GM21576 (cell line): ENCODE data around the gene RIMBP2.
"Not testable (repeated sequence)": the region's sequence is repeated elsewhere in the genome, so short reads cannot be mapped to it uniquely, and the experiment has no call there.

Source experiments
- ATAC-seq: cut with Tn5 transposase; IDR thresholded peaks from one replicate; pipeline ENCODE4 v1.9.1; 2021; ENCODE audit warnings: mild to moderate bottlenecking, moderate library complexity; ENCODE audit not compliant: unreplicated experiment

RIMBP2 gene

DNA sequence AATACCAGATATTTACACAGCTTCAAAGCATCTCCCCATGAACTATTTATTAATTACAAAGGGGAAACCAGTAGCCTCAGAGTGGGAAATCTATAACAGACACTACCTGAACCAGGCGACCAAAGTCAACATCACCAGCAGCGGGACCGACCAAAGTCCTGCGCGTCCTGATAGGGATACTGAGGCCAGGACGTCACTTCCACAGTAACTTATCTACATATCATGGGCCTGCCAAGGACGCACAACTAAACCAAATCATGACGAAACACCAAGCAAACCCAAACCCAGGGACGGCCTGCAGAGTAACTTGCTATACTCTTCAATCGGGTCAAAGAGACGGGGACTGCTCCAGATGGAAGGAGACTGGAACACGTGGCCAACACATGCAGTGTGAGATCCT lies 26.0 kb upstream of the RIMBP2 start:
- no peak for ATAC-seq

DNA sequence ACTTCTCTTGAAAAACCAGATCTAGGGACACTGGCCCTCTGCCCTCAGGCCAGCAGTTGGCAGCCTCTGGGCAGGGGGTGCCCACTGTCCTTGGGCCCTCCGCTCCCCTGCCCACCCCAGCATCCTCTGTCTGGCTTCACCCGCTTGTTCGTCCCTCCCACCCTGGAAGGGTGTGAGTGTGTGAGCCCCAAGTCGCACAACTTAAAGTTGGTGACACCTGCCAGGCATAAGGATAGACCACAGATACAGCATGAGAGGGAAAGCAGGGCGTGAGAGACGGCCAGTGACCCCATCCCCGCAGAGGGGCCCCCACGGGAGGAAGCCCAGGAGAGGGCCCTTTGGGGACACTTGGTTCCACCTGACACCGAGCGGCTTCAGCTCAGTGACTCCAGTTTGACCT lies 23.5 kb upstream of the RIMBP2 start:
- no peak for ATAC-seq

DNA sequence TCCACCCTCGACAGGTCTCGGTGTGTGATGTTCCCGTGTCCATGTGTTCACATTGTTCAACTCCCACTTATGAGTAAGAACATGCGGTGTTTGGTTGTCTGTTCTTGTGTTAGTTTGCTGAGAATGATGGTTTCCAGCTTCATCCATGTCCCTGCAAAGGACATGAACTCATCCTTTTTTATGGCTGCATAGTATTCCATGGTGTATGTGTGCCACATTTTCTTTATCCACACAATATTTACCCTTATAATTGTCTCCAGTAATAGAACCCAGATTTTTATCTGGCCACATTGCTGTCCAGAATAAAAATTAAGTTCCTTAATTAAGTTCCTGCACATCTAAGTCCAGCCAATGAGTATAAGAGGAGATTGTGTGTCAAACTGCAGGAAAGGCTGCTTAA lies 22.3 kb upstream of the RIMBP2 start:
- ATAC-seq = not testable (repeated sequence)

DNA sequence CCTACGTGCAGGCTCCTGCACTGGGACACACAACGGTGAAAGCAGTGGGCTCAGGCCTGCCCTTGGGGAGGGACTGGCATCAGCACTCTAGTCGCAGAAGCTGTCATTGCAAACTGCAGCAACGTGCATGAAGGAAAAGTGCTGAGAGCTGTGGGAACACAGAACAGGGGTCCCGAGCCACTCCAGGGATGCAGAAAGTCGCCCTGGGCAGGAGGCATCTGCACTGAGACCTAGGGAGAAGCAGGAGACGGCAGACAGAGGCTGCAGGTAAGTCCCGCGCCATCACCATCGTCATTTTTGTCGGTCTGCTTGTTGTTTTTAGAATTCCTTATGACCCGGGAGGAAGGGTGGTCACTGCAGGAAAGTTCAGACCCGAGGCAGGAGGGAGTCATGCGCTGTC lies 21.6 kb upstream of the RIMBP2 start:
- ATAC-seq = no peak

DNA sequence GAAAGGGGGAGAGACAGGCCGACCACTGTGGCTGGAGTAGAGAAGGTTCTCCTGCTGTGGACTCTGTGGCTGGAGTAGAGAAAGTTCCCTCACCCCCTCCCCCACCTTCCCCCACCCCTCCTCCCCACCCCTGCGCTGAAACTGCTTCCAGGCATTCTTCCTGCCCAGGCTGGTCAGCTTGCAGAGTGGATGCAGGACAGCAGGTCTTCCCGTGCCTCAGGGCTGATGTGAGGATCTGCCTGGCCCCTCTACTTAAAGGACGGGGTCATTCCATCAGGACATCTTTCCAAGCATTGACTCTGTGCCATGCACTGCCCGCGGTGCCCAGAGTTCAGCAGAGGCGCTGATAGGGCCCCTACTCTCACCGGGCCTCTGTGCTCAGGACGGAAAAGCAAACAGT lies 13.2 kb upstream of the RIMBP2 start:
- no peak for ATAC-seq

DNA sequence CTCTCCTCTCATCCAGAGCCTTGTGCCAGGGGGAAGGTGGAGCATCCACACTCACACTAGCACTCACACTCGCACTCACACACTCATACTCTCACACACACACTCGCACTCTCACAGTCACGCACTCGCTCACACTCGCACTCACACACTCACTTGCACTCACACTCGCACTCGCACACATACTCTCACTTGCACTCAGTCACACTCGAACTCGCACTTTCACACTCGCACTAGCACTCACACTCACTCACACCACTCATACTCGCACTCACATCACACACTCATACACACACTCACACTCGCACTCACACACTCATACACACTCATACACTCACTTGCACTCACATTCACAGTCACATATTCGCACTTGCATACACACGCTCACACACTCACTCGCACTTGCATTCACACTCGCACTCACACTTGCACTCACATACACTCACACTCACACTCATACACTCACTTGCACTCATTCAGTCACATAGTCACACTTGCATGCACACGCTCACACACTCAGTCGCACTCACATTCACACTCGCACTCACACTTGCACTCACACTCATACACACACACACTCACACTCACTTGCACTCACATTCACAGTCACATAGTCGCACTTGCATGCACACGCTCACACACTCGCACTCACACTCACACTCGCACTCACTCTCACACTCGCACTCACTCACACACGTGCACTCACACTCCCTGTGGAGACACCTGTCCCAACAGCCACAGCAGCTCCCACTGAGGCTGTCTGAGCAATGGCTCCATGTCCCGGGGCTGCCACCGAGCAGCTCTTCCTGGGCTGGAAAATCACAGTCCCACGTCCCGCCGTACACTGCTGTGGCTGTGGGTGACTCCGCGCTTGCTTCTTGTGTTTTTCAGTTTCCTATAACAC lies 12.3 kb upstream of the RIMBP2 start:
- ATAC-seq = no peak

DNA sequence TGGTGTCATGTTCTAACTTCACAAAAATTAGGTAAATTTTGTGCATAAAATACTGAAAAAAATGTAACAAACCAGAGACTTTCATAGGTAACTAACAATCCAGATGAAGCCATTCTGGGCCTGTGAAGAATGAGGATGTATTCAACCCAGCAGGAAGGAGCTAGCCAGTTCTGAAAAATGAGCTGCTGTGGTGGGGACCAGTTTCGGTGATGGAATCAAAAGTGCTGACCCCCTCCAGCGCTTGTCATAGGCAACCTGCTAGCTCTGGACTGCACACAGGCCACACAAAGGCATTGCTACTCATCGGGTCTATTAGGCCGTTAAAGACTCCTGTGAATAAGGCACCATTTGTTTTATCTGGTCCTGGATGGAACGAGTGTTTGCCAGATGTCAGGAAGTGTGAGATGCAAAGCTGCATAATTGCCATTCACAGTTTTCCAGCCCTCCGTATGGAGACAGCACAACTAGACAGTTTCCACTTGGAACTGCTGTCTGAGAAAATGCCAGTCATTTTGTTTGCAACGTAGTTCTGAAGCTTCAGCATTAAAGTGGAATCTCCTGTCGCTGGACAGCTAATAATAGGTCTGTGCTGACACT lies 3.3 kb upstream of the RIMBP2 start:
- no peak for ATAC-seq

DNA sequence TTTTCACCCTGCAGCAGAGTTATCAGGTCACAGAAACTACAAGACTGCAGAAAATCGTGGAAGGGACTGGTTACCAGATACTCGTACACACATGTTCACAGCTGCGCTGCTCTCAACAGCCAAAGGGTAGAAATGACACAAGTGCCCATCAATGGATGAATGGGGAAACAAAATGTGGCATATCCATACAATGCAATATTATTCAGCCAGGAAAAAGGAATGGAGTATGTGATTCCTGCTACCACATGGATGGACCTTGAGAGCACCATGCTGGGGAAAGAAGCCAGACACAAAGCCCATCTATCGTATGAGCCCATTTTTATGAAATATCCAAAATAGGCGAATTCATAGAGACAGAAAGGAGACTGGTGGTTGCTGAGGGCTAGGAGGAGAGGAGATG lies 1.7 kb upstream of the RIMBP2 start:
- no peak for ATAC-seq

DNA sequence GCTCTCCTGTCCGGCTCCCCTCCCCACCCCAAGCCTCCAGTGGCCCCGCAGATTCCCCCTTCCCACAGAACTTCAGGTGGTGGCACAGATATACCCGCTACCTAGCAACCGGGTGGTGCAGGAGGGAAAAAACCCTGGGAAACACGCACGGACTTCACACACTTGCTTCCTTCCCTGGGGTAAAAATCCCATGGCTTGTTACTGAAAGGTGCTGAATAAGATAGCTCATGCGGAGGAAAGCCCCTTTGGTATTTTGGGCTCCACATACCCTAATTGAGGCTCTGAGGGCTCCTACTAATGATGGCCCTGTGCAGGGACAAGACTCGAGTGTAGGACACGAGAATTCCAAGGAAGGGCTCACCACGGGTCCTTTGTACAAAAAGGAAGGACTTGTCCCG lies 869 bp upstream of the RIMBP2 start:
- ATAC-seq = no peak

DNA sequence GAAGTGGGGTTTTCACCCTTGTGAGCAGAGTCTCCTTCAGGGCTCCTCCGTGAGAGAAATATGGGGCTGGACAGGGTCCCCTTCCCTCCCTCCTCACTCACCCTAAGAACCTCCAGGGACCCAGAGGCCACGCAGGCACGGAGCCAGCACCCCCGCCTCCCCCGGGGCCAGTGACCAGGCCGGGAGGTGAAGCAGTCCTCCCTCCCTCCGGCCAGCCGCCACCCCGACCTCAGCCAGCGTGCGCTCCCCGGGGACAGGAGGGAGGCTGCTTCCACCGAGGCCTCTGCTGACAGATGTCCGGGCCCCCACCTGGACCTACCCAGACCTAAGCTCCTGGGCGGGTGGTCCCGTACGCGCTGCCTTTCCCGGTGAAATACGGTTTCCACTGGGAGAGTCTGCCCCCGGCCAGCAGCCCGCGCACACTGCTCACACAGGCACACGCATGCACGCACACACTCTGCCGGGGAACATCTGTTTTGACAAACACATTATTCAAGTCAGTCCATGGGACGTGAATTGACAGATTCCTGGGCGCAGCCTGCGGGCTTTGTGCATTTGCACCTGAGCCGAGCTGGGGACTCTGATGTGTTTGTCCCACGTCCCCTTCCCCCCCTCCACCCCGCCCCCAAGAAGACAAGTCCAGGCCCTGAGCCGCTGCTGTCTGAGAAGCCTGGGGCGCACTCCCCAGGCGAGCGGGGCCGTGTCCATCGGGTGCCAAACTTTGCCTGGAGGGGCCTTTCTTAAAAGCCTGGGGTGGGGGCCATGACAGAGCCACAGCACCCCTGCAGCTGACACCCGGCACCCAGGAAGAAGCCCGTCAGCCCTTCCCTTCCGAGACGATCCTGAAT lies 725 bp downstream of the RIMBP2 start:
- ATAC-seq = no peak

DNA sequence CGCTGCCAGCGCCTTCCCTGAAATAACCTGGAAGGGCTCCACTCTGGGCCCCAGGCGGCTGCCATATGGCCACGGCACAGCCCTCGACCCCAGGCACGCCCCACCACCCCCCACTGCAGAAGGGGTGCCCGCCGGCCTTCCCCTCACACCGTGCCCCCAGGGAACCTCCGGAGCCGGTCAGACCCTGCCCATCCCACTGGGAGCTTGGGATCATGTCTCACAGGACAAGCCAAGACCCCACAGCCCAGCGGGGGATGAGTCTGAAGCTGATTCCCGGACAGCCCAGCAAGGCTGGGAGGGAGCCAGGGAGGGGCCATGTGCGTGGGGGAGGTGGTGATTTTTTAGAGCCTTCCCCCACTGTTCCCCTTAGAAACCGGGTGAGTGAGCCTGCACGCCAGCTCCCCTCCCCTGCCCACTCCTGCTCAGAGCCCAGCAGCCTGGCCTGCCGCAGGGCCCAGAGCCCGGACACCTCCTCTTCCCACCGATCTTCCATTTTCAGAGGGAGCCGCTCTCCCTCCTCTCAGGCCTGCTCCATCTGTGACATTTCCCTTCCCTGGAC lies 1.4 kb downstream of the RIMBP2 start:
- ATAC-seq = no peak

DNA sequence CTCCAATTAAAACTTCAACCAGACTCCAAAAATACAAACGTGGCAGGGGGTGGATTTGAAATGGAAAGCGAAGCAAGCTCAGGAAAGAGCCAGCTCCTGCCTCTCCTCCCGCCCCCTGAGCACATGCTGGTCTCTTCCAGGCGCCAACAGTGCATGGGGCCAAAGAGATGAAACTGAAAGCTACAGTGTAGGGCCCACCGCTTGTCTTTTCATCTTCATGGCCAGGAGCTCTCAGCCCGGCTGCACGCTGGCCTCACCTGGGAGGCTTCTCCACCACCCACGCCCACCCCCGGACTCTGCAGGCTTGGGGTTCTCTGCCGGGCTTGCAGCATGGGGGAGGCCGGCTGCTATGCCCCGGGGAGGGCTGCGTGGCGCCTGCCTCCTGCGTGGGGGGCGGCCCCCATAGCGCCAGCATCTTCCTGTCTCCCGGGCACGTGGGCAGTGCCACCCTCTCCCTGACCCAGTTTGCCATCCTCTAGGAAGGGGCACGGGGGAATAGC lies 2.0 kb downstream of the RIMBP2 start:
- no peak for ATAC-seq

DNA sequence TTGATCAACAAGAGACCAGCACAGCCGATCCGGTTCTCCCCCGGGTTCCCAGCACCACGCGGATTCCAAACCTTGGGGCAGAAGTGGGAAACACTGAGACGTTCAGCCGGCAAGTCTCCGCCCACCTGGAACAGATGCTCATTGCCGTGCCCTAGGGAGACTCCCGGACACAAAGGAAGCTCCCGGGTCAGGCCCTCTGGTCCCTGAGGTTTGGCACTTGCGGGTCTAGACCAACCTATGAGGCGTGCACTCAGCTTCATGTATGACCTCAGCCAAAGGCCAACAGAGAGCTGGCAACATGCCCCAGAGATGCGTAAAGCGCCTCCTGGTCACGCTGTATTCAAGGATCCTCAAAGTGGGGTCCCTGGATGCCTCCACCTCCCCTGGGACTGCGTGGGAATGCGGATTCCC lies 2.5 kb downstream of the RIMBP2 start:
- no peak for ATAC-seq

DNA sequence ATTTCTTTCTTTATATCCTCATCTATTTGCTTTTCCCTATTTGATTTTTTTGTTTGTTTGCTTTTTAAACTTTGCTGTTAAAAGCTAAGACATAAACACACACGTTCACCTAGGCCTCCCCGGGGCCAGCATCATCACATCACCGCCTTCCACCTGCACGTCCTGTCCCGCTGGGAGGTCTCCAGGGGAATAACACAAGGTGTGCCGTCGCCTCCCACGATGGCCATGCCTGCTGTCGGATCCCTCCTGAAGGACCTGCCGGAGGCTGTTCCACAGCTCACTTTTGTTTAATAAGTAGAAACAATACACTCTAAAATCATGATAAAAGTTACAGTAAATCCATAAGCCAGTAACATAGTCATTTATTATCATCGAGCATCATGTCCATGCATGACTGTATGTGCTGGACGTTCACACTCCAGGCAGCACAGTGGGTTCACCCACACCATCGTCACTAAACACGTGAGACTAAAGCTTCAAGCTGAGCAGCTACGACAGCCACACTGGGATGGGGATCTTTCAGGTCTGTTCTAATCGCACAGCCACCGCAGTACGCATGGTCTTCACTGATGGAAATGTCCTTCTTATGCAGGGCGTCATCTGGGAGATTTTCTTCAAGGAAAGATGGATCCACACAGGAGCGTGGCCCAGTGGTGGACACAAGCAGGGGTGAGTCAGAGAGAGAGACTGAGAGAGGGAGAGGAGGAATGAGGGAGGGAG lies 3.6 kb downstream of the RIMBP2 start:
- ATAC-seq = no peak

DNA sequence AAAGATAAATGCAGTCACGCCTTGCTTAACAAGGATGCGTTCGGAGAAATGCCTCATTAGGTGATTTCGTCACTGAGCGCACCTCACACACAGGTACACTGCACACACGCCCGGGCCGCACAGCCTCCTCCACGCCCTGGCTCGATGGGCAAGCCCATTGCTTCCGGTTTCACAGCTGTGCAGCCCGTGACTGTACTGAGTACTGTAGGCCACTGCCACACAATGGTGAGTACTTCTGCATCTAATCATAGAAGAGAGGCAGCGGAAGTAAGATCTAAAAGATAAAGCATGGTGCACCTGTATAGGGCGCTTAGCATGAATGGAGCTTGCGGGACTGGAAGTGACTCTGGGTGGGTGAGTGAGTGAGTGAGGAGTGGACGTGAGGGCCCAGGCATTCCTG lies 4.3 kb downstream of the RIMBP2 start:
- ATAC-seq = no peak

DNA sequence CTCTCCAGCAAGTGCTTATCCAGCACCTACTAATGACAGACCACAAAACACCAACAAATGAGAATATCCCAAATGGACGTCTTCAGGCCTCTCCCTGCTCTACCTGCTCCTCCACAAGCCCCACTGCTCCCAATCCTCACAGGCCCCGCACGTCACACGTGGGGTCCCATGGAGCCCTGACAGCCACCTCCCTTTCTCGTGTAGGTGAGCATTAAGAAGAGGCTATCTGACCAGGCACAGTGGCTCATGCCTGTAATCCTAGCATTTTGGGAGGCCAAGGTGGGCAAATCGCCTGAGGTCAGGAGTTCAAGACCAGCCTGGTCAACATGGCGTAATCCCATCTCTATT lies 5.4 kb downstream of the RIMBP2 start:
- no peak for ATAC-seq

DNA sequence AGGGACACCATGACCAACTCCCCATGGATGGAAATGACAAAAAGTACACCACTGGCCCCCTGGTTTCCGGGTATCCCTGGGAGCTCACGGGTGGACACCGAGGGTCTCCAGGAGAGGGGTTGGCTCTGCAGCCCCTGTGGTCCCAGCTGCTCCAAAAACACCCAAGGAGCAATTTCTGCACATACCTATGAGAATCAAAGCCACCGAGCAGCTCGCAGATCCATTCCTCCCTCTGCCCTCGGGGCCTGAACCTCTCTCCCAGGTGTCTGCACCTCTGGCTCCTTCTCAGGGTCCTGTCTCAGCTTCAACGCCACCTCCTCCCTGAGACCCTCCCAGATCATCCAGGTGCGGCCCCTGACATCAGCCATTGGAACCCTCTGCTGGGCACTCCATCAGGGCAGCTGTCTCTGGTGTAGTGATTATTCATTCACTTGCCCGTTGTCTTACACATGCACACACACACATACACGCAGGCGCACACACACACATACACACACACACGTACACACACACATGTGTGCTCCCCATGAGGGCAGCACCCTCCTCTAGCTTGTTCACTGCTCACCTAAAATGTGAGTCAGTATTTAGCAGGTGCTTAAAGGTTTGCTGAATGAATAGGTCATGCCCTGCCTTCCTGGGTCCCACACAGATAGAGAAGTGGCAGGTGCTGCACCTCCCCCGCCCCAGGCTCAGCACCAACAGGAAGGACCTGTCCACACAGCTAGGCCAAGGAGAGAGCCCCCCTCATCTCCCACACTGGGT lies 5.9 kb downstream of the RIMBP2 start:
- ATAC-seq = no peak

DNA sequence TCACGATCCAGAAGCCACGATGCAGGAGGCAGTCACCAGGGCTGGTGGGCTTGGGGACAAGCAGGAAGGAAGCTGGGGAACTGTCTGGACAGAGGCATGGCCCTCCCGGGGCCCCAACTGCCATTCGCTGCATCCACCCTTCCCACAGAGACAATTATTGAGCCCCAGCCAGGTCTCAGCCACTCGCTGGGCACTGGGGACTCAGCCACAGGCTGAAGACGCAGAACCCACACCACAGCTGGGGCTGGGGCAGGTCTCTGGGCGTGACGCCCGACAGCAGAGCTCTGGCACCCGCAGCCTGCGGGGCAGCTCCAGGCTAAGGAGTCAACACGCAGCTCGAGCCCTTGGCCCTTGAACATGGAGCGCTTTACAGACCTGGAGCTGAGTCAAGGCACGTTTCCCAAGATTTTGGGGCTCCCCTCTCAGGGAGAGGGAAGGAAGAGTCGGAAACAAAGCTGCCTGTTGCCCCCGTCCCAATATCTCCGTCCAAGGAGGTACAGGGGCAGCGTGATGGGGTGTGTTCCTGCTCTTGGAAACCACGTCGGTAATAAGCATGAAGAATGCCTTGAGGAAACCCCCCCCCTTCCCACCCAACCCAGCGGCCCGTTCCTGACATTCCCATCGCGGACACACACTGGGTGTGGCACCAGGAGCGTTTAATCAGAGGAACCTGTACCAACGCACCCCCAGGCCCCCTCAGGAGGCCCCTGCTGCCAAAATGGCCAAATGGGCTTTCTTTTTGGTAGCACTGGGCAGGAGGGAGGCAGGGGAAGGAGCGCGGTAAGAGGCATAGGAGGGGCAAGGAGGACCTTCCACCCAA lies 6.7 kb downstream of the RIMBP2 start:
- no peak for ATAC-seq

DNA sequence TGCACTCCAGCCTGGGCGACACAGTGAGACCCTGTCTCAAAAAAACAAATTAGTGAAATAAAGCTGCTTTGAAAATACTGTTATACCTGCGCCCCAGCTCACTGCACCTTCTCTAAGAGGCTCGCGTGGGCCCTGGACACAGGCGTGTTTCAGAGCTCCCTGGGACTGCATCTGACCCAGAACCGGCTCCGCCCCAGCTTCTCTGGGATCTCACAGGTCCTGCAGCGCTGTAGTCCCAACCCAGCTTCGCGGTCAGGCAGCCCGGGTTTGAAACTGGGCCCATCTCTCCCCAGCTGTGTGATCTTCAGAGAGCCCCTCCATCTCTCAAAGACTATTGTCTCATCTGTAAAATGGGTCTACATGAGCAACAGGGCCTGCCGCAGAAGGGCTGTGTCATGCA lies 7.5 kb downstream of the RIMBP2 start:
- ATAC-seq = no peak
